ENCODE results near the gene LSM11. TPM values are rescaled to one million over a fixed set of nuclear protein-coding genes. Genes with fewer than 3 reads are reported as not detected.

The LSM11 gene
- total RNA-seq, 1 donor from 2014 or later = 3.0 TPM

DNA sequence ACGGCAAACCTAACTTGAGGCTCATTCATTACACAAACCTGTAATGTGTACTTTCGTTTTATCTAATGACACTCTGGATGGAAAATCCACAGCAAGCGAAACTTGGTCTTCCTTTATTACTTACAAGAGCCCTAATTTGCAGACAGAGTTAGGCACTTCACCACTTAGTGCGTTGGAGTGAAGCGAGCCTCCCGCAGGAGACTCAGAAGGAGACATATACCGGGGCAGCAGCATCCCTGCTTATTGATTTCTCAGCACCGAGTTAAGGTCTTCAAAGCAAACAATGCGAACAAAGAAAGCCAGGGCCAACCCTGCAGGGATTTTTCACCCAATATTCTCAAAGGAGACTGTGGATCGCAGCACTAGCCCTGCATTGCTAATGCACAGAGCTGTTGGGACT, 28.6 kb downstream of the LSM11 start:
- TF ChIP-seq, protein P1, sequence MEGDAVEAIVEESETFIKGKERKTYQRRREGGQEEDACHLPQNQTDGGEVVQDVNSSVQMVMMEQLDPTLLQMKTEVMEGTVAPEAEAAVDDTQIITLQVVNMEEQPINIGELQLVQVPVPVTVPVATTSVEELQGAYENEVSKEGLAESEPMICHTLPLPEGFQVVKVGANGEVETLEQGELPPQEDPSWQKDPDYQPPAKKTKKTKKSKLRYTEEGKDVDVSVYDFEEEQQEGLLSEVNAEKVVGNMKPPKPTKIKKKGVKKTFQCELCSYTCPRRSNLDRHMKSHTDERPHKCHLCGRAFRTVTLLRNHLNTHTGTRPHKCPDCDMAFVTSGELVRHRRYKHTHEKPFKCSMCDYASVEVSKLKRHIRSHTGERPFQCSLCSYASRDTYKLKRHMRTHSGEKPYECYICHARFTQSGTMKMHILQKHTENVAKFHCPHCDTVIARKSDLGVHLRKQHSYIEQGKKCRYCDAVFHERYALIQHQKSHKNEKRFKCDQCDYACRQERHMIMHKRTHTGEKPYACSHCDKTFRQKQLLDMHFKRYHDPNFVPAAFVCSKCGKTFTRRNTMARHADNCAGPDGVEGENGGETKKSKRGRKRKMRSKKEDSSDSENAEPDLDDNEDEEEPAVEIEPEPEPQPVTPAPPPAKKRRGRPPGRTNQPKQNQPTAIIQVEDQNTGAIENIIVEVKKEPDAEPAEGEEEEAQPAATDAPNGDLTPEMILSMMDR (conservative IDR thresholded peaks at IDR 0.05; ENCODE audit: low read depth, low read length) = no peak
- no peak overlapping the region for H3K4me3 ChIP-seq (ENCODE audit: low read depth, low read length)
- no peak for DNase-seq (ENCODE audit: low read depth)

DNA sequence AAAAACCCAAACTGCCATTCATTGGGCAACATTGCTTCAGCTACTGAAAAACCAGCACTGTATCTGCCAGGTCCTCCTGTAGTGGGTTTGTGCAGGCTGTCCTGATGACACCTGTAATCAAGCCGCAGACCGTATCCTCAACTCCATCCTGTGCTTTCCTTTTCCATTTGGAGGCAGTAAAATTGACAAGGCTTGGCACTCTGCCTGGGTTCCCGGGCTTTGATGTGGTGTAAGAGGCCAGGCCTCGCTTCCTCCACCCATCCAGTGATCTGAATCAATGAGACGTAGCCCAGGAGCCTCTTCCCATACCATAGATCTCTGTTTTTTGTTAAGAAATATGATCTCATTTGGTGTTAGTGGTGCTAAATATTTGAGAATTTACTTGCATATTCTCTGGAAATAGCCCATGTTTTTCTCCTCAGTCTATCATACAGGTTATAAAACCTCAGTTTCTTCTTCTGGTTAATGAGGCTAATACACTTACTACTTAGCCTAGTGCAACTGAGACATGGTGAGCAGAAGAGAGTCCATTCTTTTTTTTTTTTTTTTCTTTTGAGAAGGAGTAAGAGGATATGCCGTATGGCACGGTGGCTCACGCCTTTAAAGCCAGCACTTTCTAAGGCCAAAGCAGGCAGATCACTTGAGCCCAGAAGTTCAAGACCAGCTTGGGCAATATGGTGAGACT, 34.8 kb downstream of the LSM11 start:
- TF ChIP-seq, protein P1 (conservative IDR thresholded peaks at IDR 0.05; ENCODE audit: low read depth, low read length) = no peak
- no peak for DNase-seq (ENCODE audit: low read depth)
- H3K4me3 ChIP-seq (ENCODE audit: low read depth, low read length) = no peak overlapping the region

DNA sequence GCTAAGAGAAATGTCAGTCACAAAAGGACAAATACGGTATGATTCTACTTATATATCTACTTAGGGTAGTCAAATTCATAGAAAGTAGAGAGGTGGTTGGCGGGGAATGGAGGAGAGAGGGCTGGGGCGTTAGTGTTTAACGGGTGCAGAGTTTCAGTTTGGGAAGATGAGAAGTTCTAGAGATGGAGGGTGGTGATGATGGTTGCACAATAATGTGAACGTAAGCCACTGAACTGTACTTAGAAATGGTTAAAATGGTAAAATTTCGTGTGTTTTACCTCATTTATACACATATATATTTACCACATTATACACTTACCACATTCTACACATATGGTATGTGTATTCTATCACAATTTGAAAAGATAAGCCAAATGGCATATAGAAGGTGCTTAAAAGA, 35.7 kb downstream of the LSM11 start:
- no peak for DNase-seq (ENCODE audit: low read depth)
- TF ChIP-seq, protein P1 (conservative IDR thresholded peaks at IDR 0.05; ENCODE audit: low read depth, low read length) = no peak
- H3K4me3 ChIP-seq (ENCODE audit: low read depth, low read length) = no peak overlapping the region

DNA sequence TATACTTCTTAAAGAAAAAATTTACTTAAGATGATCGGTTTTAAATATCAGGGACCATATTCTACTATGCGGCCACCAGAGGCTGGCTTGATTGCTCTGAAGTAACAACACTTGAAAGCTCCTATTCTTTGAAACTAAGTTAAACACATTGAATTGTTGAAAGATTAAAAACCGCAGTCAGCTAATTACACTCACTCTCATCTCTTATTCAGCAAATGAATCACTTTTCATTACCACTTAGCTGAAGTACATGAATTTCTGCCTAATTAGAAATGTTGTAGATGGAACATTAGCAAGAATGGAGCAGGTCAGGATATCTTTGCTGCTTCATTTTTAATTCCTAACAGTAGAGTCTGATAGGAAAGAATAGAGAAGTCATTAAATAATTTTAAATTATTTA, 42.3 kb downstream of the LSM11 start:
- DNase-seq (ENCODE audit: low read depth) = no peak
- TF ChIP-seq, protein P1 (conservative IDR thresholded peaks at IDR 0.05; ENCODE audit: low read depth, low read length) = no peak
- H3K4me3 ChIP-seq (ENCODE audit: low read depth, low read length) = no peak overlapping the region

DNA sequence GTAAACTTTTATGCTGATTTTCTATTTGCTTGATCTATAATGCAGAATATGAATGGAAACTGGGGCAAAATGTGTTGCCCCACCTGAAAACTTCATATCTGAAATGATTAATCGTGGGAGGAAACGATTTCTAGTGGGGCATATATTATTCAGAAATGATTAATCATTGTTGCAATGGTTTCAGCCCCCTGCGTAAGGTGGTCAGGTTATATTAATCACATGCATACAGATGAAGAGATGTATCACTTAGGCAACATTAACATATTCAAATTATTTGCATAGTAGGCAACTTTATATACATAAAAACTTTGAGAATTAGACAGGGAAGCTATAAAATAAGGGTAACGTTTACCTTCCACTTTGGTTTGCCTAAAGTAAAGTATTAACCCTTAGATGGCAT, 49.8 kb downstream of the LSM11 start:
- TF ChIP-seq, protein P1 (conservative IDR thresholded peaks at IDR 0.05; ENCODE audit: low read depth, low read length) = no peak
- DNase-seq (ENCODE audit: low read depth) = no peak
- H3K4me3 ChIP-seq (ENCODE audit: low read depth, low read length) = no peak overlapping the region

DNA sequence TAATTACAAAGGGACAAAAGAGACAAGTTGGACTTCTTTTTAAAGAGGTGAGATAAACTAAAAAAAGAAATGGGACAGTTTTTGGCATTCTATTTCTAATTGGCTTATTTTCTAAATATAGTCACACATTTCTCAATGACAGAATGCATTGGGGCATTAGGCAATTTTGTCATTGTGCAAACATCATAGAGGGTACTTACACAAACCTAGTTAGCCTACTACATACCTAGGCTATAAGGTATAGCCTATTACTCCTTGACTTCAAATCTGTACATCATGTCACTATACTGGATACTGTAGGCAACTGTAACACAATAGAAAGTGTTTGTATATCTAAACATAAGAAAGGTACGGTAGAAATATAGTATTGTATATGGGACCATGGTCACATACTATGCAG, 56.1 kb downstream of the LSM11 start:
- TF ChIP-seq, protein P1 (conservative IDR thresholded peaks at IDR 0.05; ENCODE audit: low read depth, low read length) = no peak
- H3K4me3 ChIP-seq (ENCODE audit: low read depth, low read length) = no peak overlapping the region
- no peak for DNase-seq (ENCODE audit: low read depth)

DNA sequence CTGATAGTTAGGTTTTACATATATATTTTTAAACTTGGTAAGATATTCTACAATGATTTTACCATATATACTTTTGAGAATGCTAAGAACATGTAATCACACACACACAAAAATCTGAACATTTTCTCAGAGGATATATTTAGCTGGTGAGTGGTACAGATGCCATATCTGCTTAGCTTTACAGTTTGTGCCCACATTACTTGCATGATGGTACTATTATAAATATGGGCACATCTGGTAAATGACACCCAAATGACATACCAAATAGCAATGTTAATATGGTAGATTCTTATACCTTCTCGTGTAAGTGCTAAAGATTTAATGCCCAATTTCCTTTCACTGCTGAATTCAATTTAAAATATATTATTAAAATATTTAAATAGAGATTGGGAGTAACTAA, 56.6 kb downstream of the LSM11 start:
- TF ChIP-seq, protein P1 (conservative IDR thresholded peaks at IDR 0.05; ENCODE audit: low read depth, low read length) = no peak
- no peak for DNase-seq (ENCODE audit: low read depth)
- H3K4me3 ChIP-seq (ENCODE audit: low read depth, low read length) = no peak overlapping the region

All from epithelial cell of proximal tubule (primary cell).